Endothelial cell of umbilical vein (primary cell): ENCODE results near the gene SPTLC2. TPM values are rescaled to one million over a fixed set of nuclear protein-coding genes. Genes with fewer than 3 reads are reported as not detected.

Source experiments
- BruUV-seq: library from RNA; stranded (reverse); fragments of 400-500 nt; replicated peaks from 2 replicates; lab custom pipeline; 2021; lab: Mats Ljungman, UMichigan
- CTCF ChIA-PET: fragments of 300-600, 350-600 bp; sonication (Branson Sonifier 250); formaldehyde crosslinking; loops from one replicate; lab custom pipeline; 2021; ENCODE audit warnings: antibody characterized with exemption, inconsistent platforms; lab: Charles Lee
- POLR2A ChIA-PET: fragments of 300-600, 350-600 bp; sonication (Branson Sonifier 250); formaldehyde crosslinking; loops from one replicate; lab custom pipeline; 2021; ENCODE audit warnings: antibody characterized with exemption, inconsistent platforms; lab: Charles Lee
- DNase-seq: peaks from one replicate; pipeline ENCODE4 v3.0.0-alpha.2; 2011; ENCODE audit warnings: low read depth, low spot score
- FAIRE-seq: peaks from 2 replicates; lab custom pipeline; 2011; peaks lifted over from hg19 to GRCh38; lab: Jason Lieb, UNC
- H2AFZ ChIP-seq: 2 replicates; pipeline ENCODE4 v1.6.0; 2012; ENCODE audit warnings: low read depth, low read length, control low read depth, inconsistent platforms
- H3K27ac ChIP-seq: 2 replicates; pipeline ENCODE4 v1.5.1; 2011; ENCODE audit warnings: low read depth, mild to moderate bottlenecking, control low read depth, low read length, moderate library complexity; ENCODE audit not compliant: insufficient read depth
- H3K27me3 ChIP-seq, 2 experiments: 2 replicates each; pipeline versions ENCODE4 v1.6.0 to v1.6.1; 2011; ENCODE audit warnings: low read length in 2 of 2, mixed read lengths in 1 of 2; ENCODE audit not compliant: control insufficient read depth in 2 of 2, insufficient read depth in 2 of 2
- H3K36me3 ChIP-seq, 2 experiments: 2 replicates in 1 of 2; 3 replicates in 1 of 2; pipeline ENCODE4 v1.5.1; 2011; ENCODE audit warnings: low read length in 2 of 2, mild to moderate bottlenecking in 1 of 2, moderate library complexity in 1 of 2; ENCODE audit not compliant: control insufficient read depth in 2 of 2, insufficient read depth in 2 of 2; ENCODE audit errors: extremely low read depth in 1 of 2
- H3K4me1 ChIP-seq: 3 replicates; pipeline ENCODE4 v1.5.1; 2011; ENCODE audit warnings: mild to moderate bottlenecking, low read length; ENCODE audit not compliant: control insufficient read depth, insufficient read depth; ENCODE audit errors: extremely low read depth
- H3K4me2 ChIP-seq: 2 replicates; pipeline ENCODE4 v1.6.1; 2011; ENCODE audit warnings: low read length, control low read depth, mixed read lengths; ENCODE audit not compliant: insufficient read depth
- H3K4me3 ChIP-seq, 3 experiments: fragments of 200-600 bp in 1 of 3; sonication (generic), shearing (Covaris generic) in 1 of 3; replicated peaks in 1 of 3; 2 replicates each; pipeline ENCODE4 v1.5.1; 2011 to 2016; ENCODE audit warnings: control low read depth in 3 of 3, low read length in 3 of 3, mild to moderate bottlenecking in 2 of 3, inconsistent platforms in 1 of 3, low read depth in 1 of 3, moderate library complexity in 1 of 3; ENCODE audit not compliant: insufficient read depth in 1 of 3
- H3K79me2 ChIP-seq: 2 replicates; pipeline ENCODE4 v1.6.0; 2012; ENCODE audit warnings: low read length, inconsistent platforms; ENCODE audit not compliant: control insufficient read depth, insufficient read depth
- H3K9ac ChIP-seq: replicated peaks from 2 replicates; pipeline ENCODE3; 2011; ENCODE audit warnings: low read length, control low read depth; ENCODE audit not compliant: insufficient read depth; ENCODE audit errors: extremely low read depth
- H3K9me1 ChIP-seq: replicated peaks from 3 replicates; pipeline ENCODE4 v1.6.0; 2011; ENCODE audit warnings: mild to moderate bottlenecking, low read length; ENCODE audit not compliant: control insufficient read depth, insufficient read depth; ENCODE audit errors: extremely low read depth
- H3K9me3 ChIP-seq: replicated peaks from 2 replicates; pipeline ENCODE4 v1.5.1; 2012; ENCODE audit warnings: low read length, inconsistent platforms; ENCODE audit not compliant: control insufficient read depth, insufficient read depth
- H4K20me1 ChIP-seq: replicated peaks from 2 replicates; pipeline ENCODE3; 2011; ENCODE audit warnings: mild to moderate bottlenecking, low read length; ENCODE audit not compliant: control insufficient read depth, insufficient read depth; ENCODE audit errors: extremely low read depth
- EZH2 ChIP-seq: IDR thresholded peaks from 2 replicates; pipeline ENCODE4 v1.6.1; 2012; ENCODE audit warnings: borderline replicate concordance, low read depth, mild to moderate bottlenecking, moderate library complexity, low read length, inconsistent platforms; ENCODE audit not compliant: severe bottlenecking
- FOS ChIP-seq: IDR thresholded peaks from 2 replicates; pipeline ENCODE4 v1.6.1; 2011; ENCODE audit warnings: mild to moderate bottlenecking, low read length, moderate library complexity, borderline replicate concordance; ENCODE audit not compliant: insufficient read depth
- GATA2 ChIP-seq: IDR thresholded peaks from 2 replicates; pipeline ENCODE4 v1.7.0; 2011; ENCODE audit warnings: low read depth, mild to moderate bottlenecking, moderate library complexity, mixed read lengths, low read length; ENCODE audit not compliant: insufficient read length, insufficient read depth
- JUN ChIP-seq: IDR thresholded peaks from 2 replicates; pipeline ENCODE4 v1.6.1; 2011; ENCODE audit warnings: borderline replicate concordance, low read depth; ENCODE audit not compliant: insufficient read length, insufficient read depth
- MAX ChIP-seq: IDR thresholded peaks from 2 replicates; pipeline ENCODE4 v1.6.1; 2011; ENCODE audit not compliant: insufficient read depth, insufficient read length
- MYC ChIP-seq: IDR thresholded peaks from one replicate; pipeline ENCODE4 v1.6.1; 2011; ENCODE audit warnings: mild to moderate bottlenecking, low read depth, low read length
- POLR2A ChIP-seq: IDR thresholded peaks from 2 replicates; pipeline ENCODE4 v1.6.1; 2012; ENCODE audit warnings: low read depth, mild to moderate bottlenecking, control low read depth, low read length
- POLR2AphosphoS5 ChIP-seq: IDR thresholded peaks from 2 replicates; pipeline ENCODE4 v1.6.1; 2012; ENCODE audit warnings: low read depth, mild to moderate bottlenecking, control low read depth, low read length, moderate library complexity; ENCODE audit not compliant: insufficient read depth
- dilution Hi-C: fragments of 300-500 bp; cut with MboI; formaldehyde crosslinking; loops from one replicate; pipeline ENCODE4 v1.15.0; 2019; ENCODE audit warnings: low sequenced_read_pairs; ENCODE audit not compliant: extremely low pct_ligation_motif_present
- intact Hi-C: fragments of 100-400 bp; cut with micrococcal nuclease; formaldehyde crosslinking; loops from one replicate; pipeline ENCODE4 v1.10.0; 2022
- polyA plus RNA-seq, 4 experiments: library from polyadenylated mRNA; depleted of rRNA in 3 of 4; stranded (reverse) in 3 of 4; unstranded in 1 of 4; fragments of >200 nt; gene quantifications; 2 replicates each; pipeline versions ENCODE4 v1.2.1 to v1.2.3, GENCODE V29; 2011 to 2012; ENCODE audit warnings: missing spikeins in 1 of 4
- total RNA-seq: library from RNA; stranded (reverse); gene quantifications from 2 replicates; pipeline ENCODE4 v1.2.3, GENCODE V29; 2021
- TF ChIP-seq, protein P1 (sequence below), 2 donors: IDR thresholded peaks; 1 replicate in 1 of 2; 2 replicates in 1 of 2; pipeline ENCODE4 v1.5.1; 2011; ENCODE audit warnings: low read length in 2 of 2, mild to moderate bottlenecking in 2 of 2, moderate library complexity in 2 of 2, control low read depth in 1 of 2, inconsistent platforms in 1 of 2, low read depth in 1 of 2; ENCODE audit not compliant: insufficient read depth in 1 of 2; ENCODE audit errors: extremely low read depth in 1 of 2

The SPTLC2 gene
- total and polyA plus RNA-seq, 2 donors (not counting 3 experiments of a cell fraction or from before 2014, with no cell fraction given) = 19.1 to 71.3 TPM

- Histone ChIP-seq H4K20me1 (peaks cover 2% of the 10 kb centered on the region), H3K27ac (peak overlapping the region; percentile 76), H3K9ac (peak overlapping the region; percentile 87), H3K9me1 (no peaks in the 10 kb centered on the region), H3K36me3 (peaks cover 18 to 19% of the 10 kb centered on the region in 2 experiments), H3K9me3 (no peaks in the 10 kb centered on the region), H3K27me3 (no peaks in the 10 kb centered on the region), H2AFZ (peak overlapping the region; percentile 81), H3K79me2 (peaks cover 40% of the 10 kb centered on the region), H3K4me3 (peak overlapping the region; percentile 45 to 86 (median 66)), H3K4me1 (peaks cover 21% of the 10 kb centered on the region), H3K4me2 (peak overlapping the region; percentile 94)
- no peak for DNase-seq
- ChIA-PET POLR2A (interaction anchor here (0.7 kb wide), 1 partner anchor 137 kb away, joined by 3 read pairs; the partner anchor contains the start of gene GSTZ1), CTCF (interaction anchor here (0.5 to 3.8 kb wide), 35 partner anchors 10 to 594 kb away, joined by 3 to 75 read pairs (median 4); no protein-coding TSS in a partner anchor)
- FAIRE-seq = peak; percentile 28
- dilution Hi-C loops (no loop called here), intact Hi-C loops (loop anchor here (1.0 to 5.0 kb wide), 5 partner anchors 84 to 361 kb away; partner anchors contain the start of genes ALKBH1, CIPC and SLIRP)
- no peak for TF ChIP-seq POLR2AphosphoS5
- peak; percentile 19 for TF ChIP-seq GATA2
- no TSS peak for BruUV-seq
Measured at GRCh38 chr14:77458249-77458950, 158.0 kb downstream of the SPTLC2 start.

DNA sequence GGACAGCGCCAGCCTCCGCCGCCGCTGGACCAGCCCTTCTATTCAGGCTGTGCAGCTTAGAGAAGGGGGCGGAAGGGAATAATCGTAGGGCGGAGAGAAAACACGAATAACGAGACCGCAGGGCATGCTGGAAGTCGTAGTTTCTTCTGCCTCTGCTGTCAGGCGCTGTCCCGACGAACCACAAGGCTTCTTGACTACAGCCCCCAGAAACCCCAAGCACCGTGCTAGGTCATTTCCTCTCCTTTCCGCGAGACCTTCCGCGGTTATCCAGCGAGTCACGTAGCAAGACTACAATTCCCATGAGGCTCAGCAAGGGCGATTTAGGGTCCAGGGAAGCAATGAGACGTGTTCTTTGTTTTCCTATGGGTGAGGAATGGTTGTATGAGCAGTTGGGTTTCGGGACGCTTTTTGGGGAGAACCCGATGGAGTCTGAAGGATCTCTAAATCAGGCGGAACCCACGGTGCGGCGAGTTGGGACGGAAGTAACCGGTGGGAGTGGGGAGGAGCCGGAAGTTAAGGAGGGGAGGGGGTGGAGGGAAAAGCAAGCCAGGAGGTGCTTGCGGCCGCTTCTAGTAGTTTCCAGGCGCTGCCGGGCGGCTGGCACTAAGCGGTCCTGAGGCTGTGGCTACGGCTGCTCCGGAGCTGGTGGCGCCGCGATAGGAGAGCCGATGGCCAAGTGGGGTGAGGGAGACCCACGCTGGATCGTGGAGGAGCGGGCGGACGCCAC lies 158.8 kb downstream of the SPTLC2 start, which contains the start of the genes AHSA1 and VIPAS39:
Gene AHSA1 (plus strand): TSS at position 572 of the 727 bp plus-strand sequence. CDS start 97 bp downstream, at position 669.
Gene VIPAS39 (minus strand): TSS at position 80 of the 727 bp plus-strand sequence. CDS start 3,499 bp downstream, outside the sequence.
- H4K20me1 ChIP-seq = peaks cover 2% of the 10 kb centered on the region
- H3K79me2 ChIP-seq = peaks cover 40% of the 10 kb centered on the region
- ChIA-PET POLR2A (interaction anchor here (0.9 kb wide), 1 partner anchor 154 kb away, joined by 4 read pairs; no protein-coding TSS in a partner anchor), CTCF (interaction anchor here (1.1 to 3.8 kb wide), 7 partner anchors 20 to 306 kb away, joined by 4 to 75 read pairs (median 4); no protein-coding TSS in a partner anchor)
- DNase-seq = peak; percentile 99
- no TSS peak for BruUV-seq
- peak within 1 kb of the TSS; percentile 81 for H2AFZ ChIP-seq
- peak within 1 kb of the TSS; percentile 94 for H3K4me2 ChIP-seq
- H3K9me1 ChIP-seq = no peaks in the 10 kb centered on the region
- H3K27ac ChIP-seq = peak within 1 kb of the TSS; percentile 76
- dilution Hi-C loops (no loop called here), intact Hi-C loops (loop anchor here (1.0 to 5.0 kb wide), 8 partner anchors 80 to 360 kb away; partner anchors contain the start of genes ALKBH1, CIPC, GSTZ1 and SAMD15)
- FAIRE-seq = peak; percentile 98
- H3K4me1 ChIP-seq = peaks cover 21% of the 10 kb centered on the region
- H3K9ac ChIP-seq = peak within 1 kb of the TSS; percentile 87
- TF ChIP-seq FOS = no peak
- TF ChIP-seq EZH2 = no peak
- TF ChIP-seq POLR2A = peak; percentile 53
- TF ChIP-seq JUN = no peak
- TF ChIP-seq POLR2AphosphoS5 = peak; percentile 66
- TF ChIP-seq MAX = peak; percentile 5
- no peak for TF ChIP-seq GATA2
- no peak for TF ChIP-seq MYC
- TF ChIP-seq, protein P1, sequence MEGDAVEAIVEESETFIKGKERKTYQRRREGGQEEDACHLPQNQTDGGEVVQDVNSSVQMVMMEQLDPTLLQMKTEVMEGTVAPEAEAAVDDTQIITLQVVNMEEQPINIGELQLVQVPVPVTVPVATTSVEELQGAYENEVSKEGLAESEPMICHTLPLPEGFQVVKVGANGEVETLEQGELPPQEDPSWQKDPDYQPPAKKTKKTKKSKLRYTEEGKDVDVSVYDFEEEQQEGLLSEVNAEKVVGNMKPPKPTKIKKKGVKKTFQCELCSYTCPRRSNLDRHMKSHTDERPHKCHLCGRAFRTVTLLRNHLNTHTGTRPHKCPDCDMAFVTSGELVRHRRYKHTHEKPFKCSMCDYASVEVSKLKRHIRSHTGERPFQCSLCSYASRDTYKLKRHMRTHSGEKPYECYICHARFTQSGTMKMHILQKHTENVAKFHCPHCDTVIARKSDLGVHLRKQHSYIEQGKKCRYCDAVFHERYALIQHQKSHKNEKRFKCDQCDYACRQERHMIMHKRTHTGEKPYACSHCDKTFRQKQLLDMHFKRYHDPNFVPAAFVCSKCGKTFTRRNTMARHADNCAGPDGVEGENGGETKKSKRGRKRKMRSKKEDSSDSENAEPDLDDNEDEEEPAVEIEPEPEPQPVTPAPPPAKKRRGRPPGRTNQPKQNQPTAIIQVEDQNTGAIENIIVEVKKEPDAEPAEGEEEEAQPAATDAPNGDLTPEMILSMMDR (IDR thresholded peaks at IDR 0.05; ENCODE audit: extremely low read depth in 1 of 2, insufficient read depth in 1 of 2, low read depth in 1 of 2, low read length in 2 of 2) = no peak
- no peaks in the 10 kb centered on the region for H3K27me3 ChIP-seq
- peak within 1 kb of the TSS; percentile 45 to 86 (median 66) for H3K4me3 ChIP-seq
- H3K36me3 ChIP-seq = peaks cover 13 to 19% of the 10 kb centered on the region in 2 experiments
- H3K9me3 ChIP-seq = no peaks in the 10 kb centered on the region
